WERI-Rb-1 (cell line): ENCODE data around the gene TLX1.
A peak's percentile ranks its signal among the peaks of the same experiment; 100 is the strongest.

Source experiments
- DNase-seq: peaks from one replicate; pipeline ENCODE4 v3.0.0-alpha.2; 2020
- H3K27ac ChIP-seq: fragments of 250-450 bp; sonication (Bioruptor Pico); 2 replicates; pipeline ENCODE4 v1.5.1; 2020; ENCODE audit warnings: mild to moderate bottlenecking, moderate library complexity
- H3K27me3 ChIP-seq: fragments of 250-450 bp; sonication (Bioruptor Pico); 2 replicates; pipeline ENCODE4 v1.5.1; 2021; ENCODE audit warnings: mild to moderate bottlenecking, low read depth, moderate library complexity; ENCODE audit not compliant: insufficient read depth, severe bottlenecking
- H3K36me3 ChIP-seq: fragments of 250-450 bp; sonication (Bioruptor Pico); 2 replicates; pipeline ENCODE4 v1.5.1; 2020; ENCODE audit warnings: mild to moderate bottlenecking, moderate library complexity
- H3K4me3 ChIP-seq: 2 replicates; pipeline ENCODE4 v1.5.1; 2011; ENCODE audit warnings: low read depth, mild to moderate bottlenecking, control low read depth, low read length
- H3K9me3 ChIP-seq: fragments of 250-450 bp; sonication (Bioruptor Pico); 2 replicates; pipeline ENCODE4 v1.5.1; 2021; ENCODE audit warnings: mild to moderate bottlenecking, moderate library complexity; ENCODE audit not compliant: severe bottlenecking
- TF ChIP-seq, protein P1 (sequence below): IDR thresholded peaks from 2 replicates; pipeline ENCODE4 v1.5.1; 2011; ENCODE audit warnings: low read depth, mild to moderate bottlenecking, control low read depth, inconsistent platforms, low read length

Gene TLX1

DNA sequence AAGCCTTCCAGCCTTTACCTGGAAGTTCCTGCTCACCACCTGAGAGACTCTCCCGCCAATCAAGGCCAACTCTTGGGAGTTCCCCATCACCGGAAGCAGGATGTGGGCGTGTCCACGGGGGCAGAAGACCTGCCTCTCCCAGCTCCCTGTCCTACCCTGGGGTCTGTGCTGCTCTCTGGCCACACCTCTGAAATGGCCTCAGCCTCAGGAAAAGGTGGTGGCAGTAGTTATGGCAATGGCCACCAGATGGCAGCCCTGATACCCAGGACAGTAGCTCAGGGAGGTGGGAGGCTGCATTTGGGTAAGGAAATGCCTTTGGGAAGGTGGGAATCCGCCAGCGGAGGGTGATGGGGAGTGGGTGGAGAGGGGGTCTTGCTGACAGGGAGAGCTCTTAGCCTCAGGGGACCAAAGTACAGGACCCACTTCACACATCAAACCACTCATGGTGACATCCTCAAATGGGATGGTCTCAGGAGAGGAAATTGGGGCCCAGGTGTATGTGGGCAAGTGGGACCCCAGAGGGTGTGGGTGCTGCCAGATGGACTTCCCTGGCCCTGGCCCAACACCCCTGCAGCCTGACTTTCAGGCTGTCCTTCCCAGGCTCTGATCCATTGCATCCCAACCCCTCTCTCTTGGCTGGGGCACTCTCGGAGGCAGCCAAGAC, 35.4 kb upstream of the TLX1 start:
- TF ChIP-seq, protein P1, sequence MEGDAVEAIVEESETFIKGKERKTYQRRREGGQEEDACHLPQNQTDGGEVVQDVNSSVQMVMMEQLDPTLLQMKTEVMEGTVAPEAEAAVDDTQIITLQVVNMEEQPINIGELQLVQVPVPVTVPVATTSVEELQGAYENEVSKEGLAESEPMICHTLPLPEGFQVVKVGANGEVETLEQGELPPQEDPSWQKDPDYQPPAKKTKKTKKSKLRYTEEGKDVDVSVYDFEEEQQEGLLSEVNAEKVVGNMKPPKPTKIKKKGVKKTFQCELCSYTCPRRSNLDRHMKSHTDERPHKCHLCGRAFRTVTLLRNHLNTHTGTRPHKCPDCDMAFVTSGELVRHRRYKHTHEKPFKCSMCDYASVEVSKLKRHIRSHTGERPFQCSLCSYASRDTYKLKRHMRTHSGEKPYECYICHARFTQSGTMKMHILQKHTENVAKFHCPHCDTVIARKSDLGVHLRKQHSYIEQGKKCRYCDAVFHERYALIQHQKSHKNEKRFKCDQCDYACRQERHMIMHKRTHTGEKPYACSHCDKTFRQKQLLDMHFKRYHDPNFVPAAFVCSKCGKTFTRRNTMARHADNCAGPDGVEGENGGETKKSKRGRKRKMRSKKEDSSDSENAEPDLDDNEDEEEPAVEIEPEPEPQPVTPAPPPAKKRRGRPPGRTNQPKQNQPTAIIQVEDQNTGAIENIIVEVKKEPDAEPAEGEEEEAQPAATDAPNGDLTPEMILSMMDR = peak; percentile 85
- Histone ChIP-seq H3K27ac (no peak overlapping the region), H3K27me3 (no peaks in the 10 kb centered on the region), H3K4me3 (no peak overlapping the region), H3K36me3 (no peaks in the 10 kb centered on the region), H3K9me3 (no peaks in the 10 kb centered on the region)
- DNase-seq = peak; percentile 94

DNA sequence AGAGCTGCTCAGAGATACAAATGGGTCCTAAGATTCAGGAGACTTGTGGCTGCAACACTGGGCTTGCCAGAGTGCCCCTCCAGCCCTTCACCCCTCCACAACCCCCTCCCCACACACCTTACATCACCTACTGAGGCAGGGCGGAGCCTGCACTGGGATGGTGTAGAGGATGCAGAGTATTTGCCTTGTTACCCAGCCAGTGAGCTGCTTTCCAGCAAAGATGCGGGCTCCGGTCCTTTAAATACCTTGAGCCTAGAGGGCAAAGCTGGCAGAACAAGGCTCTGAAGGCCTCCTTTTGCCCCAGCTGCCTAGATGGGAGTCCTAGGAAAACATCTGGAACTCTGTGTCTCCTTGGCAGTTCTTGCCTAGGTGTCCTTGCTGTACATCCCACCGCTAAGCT, 34.7 kb upstream of the TLX1 start:
- TF ChIP-seq, protein P1 = no peak
- Histone ChIP-seq H3K27me3 (no peaks in the 10 kb centered on the region), H3K4me3 (no peak overlapping the region), H3K36me3 (no peaks in the 10 kb centered on the region), H3K27ac (no peak overlapping the region), H3K9me3 (no peaks in the 10 kb centered on the region)
- DNase-seq = no peak

DNA sequence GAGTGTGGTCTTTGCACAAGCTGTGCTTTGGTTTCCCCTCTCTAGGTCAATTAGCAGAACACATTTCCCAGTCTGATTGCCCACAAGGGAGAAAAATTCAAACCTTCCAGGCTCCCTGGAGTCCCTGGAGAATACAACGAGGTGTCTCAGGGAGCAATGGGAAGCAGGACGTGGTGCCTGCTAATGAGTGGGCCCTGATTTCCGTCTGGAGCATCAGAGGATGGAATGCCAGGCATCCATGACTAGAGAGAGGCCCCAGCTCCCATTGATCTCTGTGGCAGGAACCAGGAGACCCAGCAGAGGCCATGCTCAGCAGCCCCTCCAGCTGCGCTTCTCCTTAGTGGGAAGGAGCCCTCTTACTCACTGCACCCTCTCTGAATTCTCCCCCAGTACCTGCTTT, 33.2 kb upstream of the TLX1 start:
- Histone ChIP-seq H3K27ac (no peak overlapping the region), H3K27me3 (no peaks in the 10 kb centered on the region), H3K36me3 (no peaks in the 10 kb centered on the region), H3K9me3 (no peaks in the 10 kb centered on the region), H3K4me3 (no peak overlapping the region)
- TF ChIP-seq, protein P1 = no peak
- no peak for DNase-seq

GRCh38 chr10:101099901-101100300, 31.2 kb upstream of the TLX1 start:
- no peaks in the 10 kb centered on the region for H3K9me3 ChIP-seq
- DNase-seq = no peak
- no peaks in the 10 kb centered on the region for H3K36me3 ChIP-seq
- H3K27me3 ChIP-seq = no peaks in the 10 kb centered on the region
- H3K27ac ChIP-seq = no peak overlapping the region
- no peak overlapping the region for H3K4me3 ChIP-seq
- TF ChIP-seq, protein P1 = no peak

DNA sequence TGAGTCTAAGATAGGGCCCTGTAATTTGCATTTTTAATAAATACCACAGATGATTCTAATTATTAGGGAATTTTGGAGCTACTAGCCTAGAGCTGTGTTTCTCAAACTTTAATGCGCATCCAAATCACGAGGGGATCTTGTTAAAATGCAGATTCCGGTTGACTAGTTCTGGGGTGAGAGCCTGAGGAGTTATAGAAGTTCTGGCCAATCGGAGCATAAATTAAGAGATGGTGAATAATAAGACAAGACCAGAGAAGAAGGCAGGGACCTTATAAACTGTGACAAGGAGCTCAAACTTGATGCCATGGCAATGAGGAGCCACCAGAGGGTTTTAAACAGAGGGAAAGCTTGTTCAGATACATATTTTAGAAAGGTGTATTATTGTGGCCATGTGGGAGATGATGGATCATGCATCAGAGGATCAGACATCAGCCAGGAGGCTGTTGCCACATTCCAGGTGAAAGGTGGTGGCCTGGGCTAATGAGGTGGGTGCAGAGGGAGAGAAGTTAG, 29.7 kb upstream of the TLX1 start:
- Histone ChIP-seq H3K4me3 (no peak overlapping the region), H3K9me3 (no peaks in the 10 kb centered on the region), H3K27ac (no peak overlapping the region), H3K36me3 (no peaks in the 10 kb centered on the region), H3K27me3 (no peaks in the 10 kb centered on the region)
- TF ChIP-seq, protein P1 = no peak
- DNase-seq = no peak

GRCh38 chr10:101103430-101103829, 27.7 kb upstream of the TLX1 start:
- H3K27me3 ChIP-seq = no peaks in the 10 kb centered on the region
- DNase-seq = no peak
- H3K9me3 ChIP-seq = no peaks in the 10 kb centered on the region
- no peak overlapping the region for H3K27ac ChIP-seq
- no peaks in the 10 kb centered on the region for H3K36me3 ChIP-seq
- TF ChIP-seq, protein P1 = no peak
- no peak overlapping the region for H3K4me3 ChIP-seq
